SH-SY5Y (cell line): ENCODE results near the gene DDX27.

ENCODE experiments used
- GATA2 ChIP-seq: IDR thresholded peaks from 2 replicates; pipeline ENCODE4 v1.6.1; 2011; ENCODE audit warnings: mild to moderate bottlenecking, low read depth, low read length
- GATA3 ChIP-seq: IDR thresholded peaks from 2 replicates; pipeline ENCODE4 v1.6.1; 2011; ENCODE audit warnings: low read depth, mild to moderate bottlenecking, low read length, moderate library complexity

GRCh38 chr20:49285813-49286494, 66.7 kb downstream of the DDX27 start:
- TF ChIP-seq GATA2 (no peak), GATA3 (no peak)
